HFFc6 (cell line): ENCODE results near the gene NFIA. TPM values are rescaled to one million over a fixed set of nuclear protein-coding genes. Genes with fewer than 3 reads are reported as not detected.

Experiments used
- DNase-seq: peaks from one replicate; pipeline ENCODE4 v3.0.0-alpha.2; 2018
- H3K27ac Mint-ChIP-seq: 2 replicates; pipeline ENCODE4 v1.8.0; 2020; ENCODE audit warnings: mild to moderate bottlenecking, mixed read lengths
- H3K27me3 Mint-ChIP-seq: 2 replicates; pipeline ENCODE4 v1.8.0; 2021; ENCODE audit warnings: mild to moderate bottlenecking, moderate library complexity, mixed read lengths; ENCODE audit not compliant: insufficient read depth
- H3K36me3 Mint-ChIP-seq: 2 replicates; pipeline ENCODE4 v1.8.0; 2021; ENCODE audit warnings: low read depth, mixed read lengths
- H3K4me1 Mint-ChIP-seq: 2 replicates; pipeline ENCODE4 v1.8.0; 2020; ENCODE audit warnings: low read depth, mixed read lengths
- H3K4me3 Mint-ChIP-seq: 2 replicates; pipeline ENCODE4 v1.8.0; 2020; ENCODE audit warnings: mild to moderate bottlenecking, moderate library complexity, mixed read lengths
- H3K9me3 Mint-ChIP-seq: 2 replicates; pipeline ENCODE4 v1.8.0; 2020; ENCODE audit warnings: mild to moderate bottlenecking, mixed read lengths
- CTCF ChIP-seq: fragments of 200-600 bp; sonication (generic); IDR thresholded peaks from 2 replicates; pipeline ENCODE4 v1.5.0; 2021; ENCODE audit warnings: antibody characterized with exemption, mild to moderate bottlenecking
- total RNA-seq, 6 experiments: library from RNA; stranded (reverse); fragmentation: NEBNext Ultra II Directional; extraction: Animal tissue kit (Norgen Biotek cat#: 25700); gene quantifications; 2 replicates in 1 of 6; 3 replicates in 5 of 6; pipeline ENCODE4 v1.2.3, GENCODE V29; 2021

Gene NFIA
- total RNA-seq, 6 experiments from 2014 or later: 8.5 to 11.3 (median 10.4) TPM

- TF ChIP-seq CTCF: no peak
- DNase-seq: no peak
- Mint-ChIP-seq H3K4me3 (no peak overlapping the region), H3K36me3 (no peaks in the 10 kb centered on the region), H3K9me3 (no peaks in the 10 kb centered on the region), H3K27ac (no peak overlapping the region), H3K27me3 (no peaks in the 10 kb centered on the region), H3K4me1 (no peaks in the 10 kb centered on the region)
These were observed 288.5 kb downstream of the NFIA start for GRCh38 chr1:61370913-61371279.

- no peak overlapping the region for H3K27ac Mint-ChIP-seq
- H3K9me3 Mint-ChIP-seq: no peaks in the 10 kb centered on the region
- DNase-seq: no peak
- no peak for TF ChIP-seq CTCF
- no peak overlapping the region for H3K4me3 Mint-ChIP-seq
- H3K36me3 Mint-ChIP-seq: no peaks in the 10 kb centered on the region
- H3K27me3 Mint-ChIP-seq: no peaks in the 10 kb centered on the region
- H3K4me1 Mint-ChIP-seq: no peaks in the 10 kb centered on the region
These were observed 290.6 kb downstream of the NFIA start for GRCh38 chr1:61372944-61373343.

- Mint-ChIP-seq H3K36me3 (no peaks in the 10 kb centered on the region), H3K27ac (no peak overlapping the region), H3K9me3 (no peaks in the 10 kb centered on the region), H3K27me3 (peaks cover 1% of the 10 kb centered on the region; the same call in 1 of the 2 replicates), H3K4me1 (no peaks in the 10 kb centered on the region), H3K4me3 (no peak overlapping the region)
- no peak for DNase-seq
- no peak for TF ChIP-seq CTCF
These were observed 291.8 kb downstream of the NFIA start for GRCh38 chr1:61374156-61374555.

DNA sequence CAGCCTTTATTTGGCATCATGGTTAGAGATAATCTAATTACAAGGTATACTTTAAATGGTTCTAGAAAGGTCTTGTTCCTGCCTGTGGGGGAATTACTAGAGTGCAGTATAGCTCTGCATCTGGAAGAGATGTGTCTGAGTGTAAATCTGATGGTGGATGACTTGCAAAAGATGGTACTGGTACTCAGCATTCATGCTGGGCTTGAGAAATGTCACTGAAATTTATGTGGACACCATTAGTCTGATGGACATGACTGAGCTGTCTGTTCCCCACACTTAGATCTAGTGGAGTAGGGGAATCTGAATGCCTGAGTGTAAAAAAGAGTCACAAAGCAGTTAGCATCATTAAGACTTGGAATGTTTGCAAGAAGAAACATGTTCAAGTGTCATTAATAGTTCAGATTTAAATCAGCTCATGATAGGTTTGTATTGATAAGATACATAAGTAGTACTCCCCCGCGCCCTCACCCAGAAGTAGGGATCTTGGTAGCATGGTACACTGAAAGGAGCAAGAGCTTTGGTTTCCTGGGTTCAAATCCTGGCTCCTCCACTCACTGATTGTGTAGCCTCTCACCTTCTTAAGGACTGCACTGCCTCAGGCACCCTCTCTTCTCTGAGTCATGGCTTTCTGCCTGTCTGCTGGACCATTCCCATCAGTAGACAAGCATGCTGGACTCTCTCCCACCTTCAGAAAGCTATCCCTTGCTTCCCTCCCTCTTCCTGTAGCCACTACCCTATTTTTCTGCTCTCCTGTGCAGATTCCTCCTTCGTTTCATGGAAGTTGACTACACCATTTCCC is 292.9 kb downstream of the NFIA start:
- Mint-ChIP-seq H3K27me3 (peaks cover 1% of the 10 kb centered on the region; the same call in 1 of the 2 replicates), H3K4me1 (no peaks in the 10 kb centered on the region), H3K36me3 (no peaks in the 10 kb centered on the region), H3K9me3 (no peaks in the 10 kb centered on the region), H3K27ac (no peak overlapping the region), H3K4me3 (no peak overlapping the region)
- TF ChIP-seq CTCF: no peak
- no peak for DNase-seq

DNA sequence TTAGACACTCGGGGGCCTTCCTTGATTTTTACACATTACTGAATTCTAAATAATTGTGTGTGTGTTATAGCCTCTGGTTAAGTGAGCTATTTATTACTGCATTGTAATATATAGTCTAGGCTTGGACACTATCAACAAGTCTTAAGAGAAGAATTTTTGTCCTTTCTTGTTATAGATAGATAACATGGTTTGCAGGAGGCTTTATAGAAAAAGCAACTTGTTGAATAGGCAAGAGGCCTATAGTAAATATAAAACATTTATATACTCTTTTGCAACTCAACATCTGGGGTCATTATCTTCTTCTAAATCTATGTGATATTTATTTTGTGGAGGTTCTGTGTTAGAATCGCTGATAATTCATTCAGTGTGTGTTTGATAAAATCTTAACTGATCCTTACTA is 293.8 kb downstream of the NFIA start:
- Mint-ChIP-seq H3K27ac (no peak overlapping the region), H3K4me1 (no peaks in the 10 kb centered on the region), H3K27me3 (peaks cover 1% of the 10 kb centered on the region; the same call in 1 of the 2 replicates), H3K9me3 (no peaks in the 10 kb centered on the region), H3K36me3 (no peaks in the 10 kb centered on the region), H3K4me3 (no peak overlapping the region)
- DNase-seq: no peak
- TF ChIP-seq CTCF: no peak
